ENCODE results near the gene PDE12.
"Not testable (repeated sequence)": the region's sequence is repeated elsewhere in the genome, so short reads cannot be mapped to it uniquely, and the experiment has no call there.

Gene PDE12

DNA sequence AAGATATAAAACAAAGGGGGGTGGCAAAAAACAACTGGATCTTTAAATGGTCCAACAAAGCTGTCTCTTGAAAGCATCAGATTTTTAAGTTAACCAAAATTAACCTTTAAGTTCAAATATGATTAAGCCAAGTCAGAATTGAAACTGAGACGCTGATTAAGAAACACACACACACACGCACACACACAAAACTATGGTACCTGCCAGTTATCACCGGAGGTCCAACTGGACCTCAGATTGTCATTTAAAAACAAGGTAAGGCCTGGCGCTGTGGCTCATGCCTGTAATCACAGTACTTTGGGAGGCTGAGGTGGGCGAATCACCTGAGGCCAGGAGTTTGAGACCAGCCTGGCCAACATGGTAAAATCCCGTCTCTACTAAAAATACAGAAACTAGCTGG lies 30.7 kb downstream of the PDE12 start:
- peak; percentile 23 for DNase-seq

DNA sequence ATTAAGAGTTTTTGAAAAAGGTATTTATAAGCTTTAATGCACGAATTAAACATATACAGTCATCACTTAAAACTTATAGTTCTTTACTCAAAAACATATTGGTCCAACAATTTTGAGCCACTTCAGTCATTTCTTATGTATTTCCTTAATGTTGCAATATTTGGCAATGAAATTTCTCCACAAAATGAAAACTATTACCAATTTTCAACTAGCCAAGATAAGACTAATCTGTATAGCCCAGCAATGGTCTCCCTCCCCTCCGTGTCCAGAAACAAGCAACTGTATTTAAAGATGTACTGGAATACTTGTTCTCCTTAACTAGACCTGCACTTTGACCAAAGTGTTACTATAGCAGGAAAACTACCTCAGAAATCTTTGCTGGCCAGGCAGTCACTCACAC lies 31.8 kb downstream of the PDE12 start:
- no peak for DNase-seq

DNA sequence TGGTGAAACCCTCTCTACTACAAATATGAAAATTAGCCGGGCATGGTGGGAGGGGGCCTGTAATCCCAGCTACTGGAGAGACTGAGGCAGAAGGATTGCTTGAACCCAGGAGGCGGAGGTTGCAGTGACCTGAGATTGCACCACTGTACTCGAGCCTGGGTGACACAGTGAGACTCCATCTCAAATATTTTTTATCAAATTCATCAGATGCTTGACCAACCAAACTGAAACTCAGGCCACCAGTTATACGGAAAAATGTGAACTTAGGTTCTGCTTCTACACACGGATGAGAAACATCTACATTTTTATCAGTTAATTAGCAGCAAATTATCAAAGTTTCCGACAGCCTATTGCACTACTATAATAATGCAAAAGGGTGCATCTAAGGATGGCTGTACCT lies 36.2 kb downstream of the PDE12 start:
- DNase-seq: no peak

DNA sequence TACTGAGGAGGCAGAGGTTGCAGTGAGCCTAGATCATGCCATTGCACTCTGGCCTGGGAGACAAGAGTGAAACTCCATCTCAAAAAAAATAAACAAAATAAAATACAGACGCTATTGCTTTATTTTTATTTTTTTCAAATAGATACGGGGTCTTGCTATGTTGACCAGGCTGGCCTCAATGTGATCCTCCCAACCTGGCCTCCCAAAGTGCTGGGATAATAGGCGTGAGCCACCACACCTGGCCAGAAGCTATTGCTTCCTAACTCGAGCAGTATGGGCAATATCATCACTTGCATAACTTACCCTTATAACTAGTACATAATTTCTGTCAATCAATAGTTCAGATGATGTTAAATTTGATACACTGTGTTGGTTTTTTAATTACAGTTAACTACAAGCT lies 38.1 kb downstream of the PDE12 start:
- DNase-seq: no peak

DNA sequence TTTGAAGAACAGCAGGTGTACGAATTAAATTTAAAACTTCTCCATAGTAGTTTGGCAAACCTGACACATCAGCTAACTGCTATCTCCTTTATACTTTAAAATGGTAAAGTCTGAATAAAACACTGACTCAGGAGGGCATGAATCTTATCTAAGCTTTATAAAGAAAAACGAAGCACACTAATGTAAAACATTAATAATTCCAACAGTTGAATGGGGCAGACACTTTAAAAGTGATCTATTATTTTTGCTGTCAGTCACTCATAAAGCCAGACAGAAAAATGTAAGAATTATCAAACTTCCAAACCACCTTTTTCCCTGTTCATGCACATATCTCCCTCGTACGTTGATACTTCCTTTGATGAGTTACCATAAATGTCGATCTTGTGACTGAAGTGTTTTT lies 38.5 kb downstream of the PDE12 start:
- no peak for DNase-seq

DNA sequence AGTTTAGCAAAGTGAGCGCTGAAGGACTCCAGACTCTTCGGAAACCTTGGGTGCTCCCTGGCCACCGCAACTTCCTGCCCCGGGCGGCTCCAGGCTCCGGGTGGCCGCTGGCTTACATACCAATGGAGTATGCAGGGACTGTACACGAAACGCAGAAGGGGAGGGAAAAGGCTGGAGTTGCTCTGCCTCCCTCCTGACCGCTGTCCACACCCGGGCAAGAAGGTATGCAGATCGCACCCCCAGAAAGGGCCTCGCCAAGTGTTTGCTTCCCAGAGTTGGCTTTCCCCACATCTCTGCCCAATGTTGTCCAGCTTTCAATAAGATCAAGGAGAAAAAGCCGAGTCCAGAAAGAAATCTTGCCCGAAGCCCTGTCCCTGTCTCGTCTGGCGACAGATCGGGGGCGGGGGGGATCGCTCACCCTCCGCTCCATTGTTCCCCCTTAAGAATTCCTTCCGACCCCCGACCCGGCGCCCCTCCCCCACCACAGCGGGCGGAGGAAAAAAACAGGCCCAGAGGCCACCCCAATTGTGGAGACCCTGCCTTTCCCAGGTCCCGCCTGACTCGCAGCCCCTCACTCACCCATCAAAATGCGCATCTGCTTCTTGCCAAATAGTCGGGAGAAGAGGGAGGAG lies 40.5 kb downstream of the PDE12 start:
- peak; percentile 76 for DNase-seq

DNA sequence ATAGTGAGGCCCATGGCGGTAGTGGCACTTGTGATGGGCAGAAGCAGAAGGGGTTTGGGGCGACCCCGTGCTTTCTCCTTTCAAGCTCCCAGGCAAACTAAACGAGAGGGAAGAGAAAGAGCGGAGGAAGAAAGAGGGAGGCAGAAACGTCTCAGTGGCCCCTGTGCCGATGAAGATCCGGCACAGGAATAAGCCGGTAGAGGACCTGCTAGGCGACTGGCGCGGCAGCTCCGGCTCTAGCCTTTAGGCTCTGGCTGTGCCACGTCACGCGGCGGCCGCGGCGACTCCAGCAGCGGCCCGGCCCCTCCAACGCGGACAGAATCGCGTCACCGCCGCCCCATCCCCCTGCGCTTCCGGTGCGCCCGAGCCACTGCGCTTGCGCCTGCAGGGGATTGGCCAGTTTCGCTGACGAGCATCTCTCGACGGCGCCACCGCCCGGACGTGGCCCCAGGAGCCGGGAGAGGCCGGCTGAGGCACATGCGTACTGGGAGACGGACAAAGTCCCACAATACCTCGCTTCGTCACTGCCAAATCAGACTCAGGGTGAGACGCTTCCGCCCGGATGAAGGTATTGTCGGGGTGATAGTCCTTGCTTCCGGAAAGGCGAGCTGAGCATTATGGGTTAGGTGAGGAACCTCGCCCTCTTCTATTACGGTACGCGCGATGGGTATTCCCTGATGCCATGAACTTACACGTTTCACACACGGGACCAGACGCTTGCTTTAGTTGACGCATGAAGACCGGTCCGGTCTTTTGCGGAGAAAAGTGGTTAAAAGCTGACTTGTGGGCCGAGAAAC lies 41.3 kb downstream of the PDE12 start, which contains the start of gene ARF4:
Gene ARF4, minus strand, starts transcription at position 218 of the 797 bp plus-strand sequence. Its CDS starts 204 bp downstream, at position 14.
- peak; percentile 99 for DNase-seq

DNA sequence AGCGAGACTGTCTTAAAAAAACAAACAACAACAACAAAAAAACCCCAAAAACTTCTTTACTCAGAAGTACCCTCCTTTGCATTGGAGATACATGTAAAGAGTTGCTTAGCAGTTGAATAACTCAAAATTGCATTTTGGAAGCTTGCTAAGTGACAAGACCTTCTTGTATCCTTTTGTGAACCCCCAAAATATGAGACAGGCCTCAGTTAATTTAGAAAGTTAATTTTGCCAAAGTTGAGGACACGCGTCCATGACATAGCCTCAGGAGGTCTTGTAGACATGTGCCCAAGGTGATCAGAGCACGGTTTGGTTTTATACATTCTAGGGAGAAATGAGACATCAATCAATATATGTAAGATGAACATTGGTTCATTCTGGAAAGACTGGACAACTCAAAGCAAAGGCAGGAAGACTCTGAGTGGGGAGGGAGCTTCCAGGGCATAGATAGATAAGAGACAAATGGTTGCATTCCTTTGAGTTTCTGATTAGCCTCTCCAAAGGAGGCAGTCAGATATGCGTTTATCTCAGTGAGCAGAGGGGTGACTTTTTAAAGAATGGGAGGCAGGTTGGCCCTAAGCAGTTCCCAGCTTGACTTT lies 42.8 kb downstream of the PDE12 start:
- no peak for DNase-seq

DNA sequence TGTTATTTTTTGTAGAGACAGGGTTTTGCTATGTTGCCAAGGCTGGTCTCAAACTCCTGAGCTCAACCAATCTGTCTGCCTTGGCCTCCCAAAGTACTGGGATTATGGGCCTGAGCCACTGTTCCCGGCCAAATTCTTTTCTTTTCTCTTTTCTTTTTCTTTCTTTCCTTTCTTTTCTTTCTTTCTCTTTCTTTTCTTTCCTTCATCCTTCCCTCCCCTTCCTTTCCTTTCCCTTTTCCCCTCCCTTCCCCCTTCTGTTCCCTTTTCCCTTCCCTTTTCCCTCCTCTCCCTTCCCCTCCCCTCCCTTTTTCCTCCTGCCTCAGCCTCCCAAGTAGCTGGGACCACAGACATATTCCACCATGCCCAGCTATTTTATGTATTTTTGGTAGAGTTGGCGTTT lies 44.1 kb downstream of the PDE12 start:
- DNase-seq: no peak

DNA sequence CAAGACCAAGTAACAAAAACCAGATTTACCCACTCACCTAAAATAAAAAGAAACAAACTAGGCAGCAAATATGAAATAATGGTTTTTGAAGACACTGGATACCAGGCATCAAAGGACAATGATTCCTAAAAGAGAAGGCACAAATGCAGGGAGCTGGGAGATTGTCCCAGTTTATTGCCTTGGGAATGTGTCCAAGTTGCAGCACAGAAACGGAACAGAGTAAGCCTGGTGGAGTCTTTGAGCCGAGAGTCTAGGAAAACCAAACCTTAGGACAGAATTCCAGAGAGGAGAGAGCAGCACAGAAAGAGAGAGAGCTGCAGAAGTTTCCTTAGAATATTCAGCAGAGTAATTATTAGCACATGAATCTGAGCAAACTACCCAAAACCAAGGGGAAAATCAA lies 48.9 kb downstream of the PDE12 start:
- DNase-seq: no peak

DNA sequence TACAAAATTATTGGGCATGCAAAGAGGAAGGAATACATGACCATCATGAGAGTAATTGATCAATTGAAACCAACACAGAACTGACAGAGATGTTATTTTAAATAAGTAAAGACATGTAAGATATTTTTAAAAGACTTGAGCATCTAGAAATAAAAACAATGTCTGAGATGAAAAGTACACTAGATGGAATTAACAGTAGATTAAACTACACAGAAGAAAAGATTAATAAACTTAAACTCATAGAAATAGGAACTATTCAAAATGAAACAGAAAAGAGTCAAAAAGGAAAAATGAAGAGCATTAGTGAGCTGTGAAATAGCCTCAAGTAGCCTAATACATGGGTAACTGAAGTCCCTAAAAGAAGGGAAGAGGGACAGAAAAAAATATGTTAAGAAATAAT lies 49.6 kb downstream of the PDE12 start:
- no peak for DNase-seq

DNA sequence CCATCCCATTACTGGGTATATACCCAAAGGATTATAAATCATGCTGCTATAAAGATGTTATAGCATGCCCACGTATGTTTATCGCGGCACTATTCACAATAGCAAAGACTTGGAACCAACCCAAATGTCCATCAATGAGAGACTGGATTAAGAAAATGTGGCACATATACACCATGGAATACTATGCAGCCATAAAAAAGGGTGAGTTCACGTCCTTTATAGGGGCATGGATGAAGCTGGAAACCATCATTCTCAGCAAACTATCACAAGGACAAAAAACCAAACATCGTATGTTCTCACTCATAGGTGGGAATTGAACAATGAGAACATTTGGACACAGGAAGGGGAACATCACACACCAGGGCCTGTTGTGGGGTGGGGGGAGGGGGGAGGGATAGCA lies 55.8 kb downstream of the PDE12 start:
- not testable (repeated sequence) for DNase-seq

DNA sequence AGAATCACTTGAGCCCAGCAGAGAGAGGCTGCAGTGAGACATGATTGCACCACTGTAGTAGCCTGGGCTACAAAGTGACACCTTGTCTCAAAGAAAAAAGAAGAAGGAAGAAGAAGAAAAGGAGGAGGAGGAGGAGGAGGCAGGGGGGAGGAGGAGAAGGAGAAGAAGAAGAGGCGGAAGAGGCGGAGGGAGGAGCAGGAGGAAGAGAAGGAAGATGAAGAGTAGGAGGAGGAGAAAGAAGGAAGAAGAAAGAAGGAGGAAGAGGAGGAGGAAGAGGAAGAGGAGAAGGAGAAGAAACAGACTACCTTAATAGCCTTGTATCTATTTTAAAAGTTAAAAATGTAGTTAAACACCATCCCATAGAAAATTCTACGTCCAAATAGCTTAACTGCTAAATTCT lies 60.2 kb downstream of the PDE12 start:
- no peak for DNase-seq
